Stimulated activated CD8-positive, alpha-beta memory T cell treated with anti-CD3 and anti-CD28 coated beads, Interleukin-12 subunit alpha, Interleukin-12 subunit beta, amount 100 ng/mL, for 24 hours (primary cell): ENCODE results near the gene DTX3L.

Experiments used
- DNase-seq: peaks from one replicate; pipeline ENCODE4 v3.0.0-alpha.2; 2020; ENCODE audit errors: extremely low read depth

The DTX3L gene

DNA sequence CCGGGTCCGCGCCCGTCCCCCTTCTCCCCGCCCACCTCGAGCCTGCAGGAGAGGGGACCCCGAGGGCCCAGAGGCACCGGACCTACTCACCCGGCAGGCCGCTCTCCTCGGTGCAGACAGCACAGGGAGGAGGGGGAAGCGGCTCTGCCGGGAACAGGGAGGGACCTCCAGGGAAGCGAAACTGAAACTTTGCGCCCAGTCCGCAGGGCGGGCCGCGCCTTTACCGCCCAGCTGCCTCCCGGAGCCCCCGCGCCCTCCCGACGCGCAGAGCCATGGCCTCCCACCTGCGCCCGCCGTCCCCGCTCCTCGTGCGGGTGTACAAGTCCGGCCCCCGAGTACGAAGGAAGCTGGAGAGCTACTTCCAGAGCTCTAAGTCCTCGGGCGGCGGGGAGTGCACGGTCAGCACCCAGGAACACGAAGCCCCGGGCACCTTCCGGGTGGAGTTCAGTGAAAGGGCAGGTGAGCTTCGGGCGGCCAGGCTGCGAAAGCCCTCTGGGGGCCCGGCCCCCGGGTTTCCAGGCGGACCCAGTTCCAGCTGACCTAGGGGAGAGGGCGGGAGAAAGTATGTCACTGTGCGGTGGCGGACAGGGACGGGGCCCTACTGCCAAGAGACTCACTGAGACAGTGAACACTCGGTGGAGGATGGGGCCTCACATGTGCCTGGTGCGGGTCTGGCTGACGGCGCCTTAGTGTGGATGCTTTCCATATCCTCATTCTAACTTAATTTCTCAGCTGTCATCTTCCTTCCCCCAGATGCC lies at the start of gene DTX3L, which contains the start of gene PARP9:
DTX3L (plus strand) TSS at position 184 of the 758 bp plus-strand sequence; CDS start at position 273, 89 bp downstream.
PARP9 (minus strand) TSS at position 146 of the 758 bp plus-strand sequence. CDS start 4,680 bp downstream, outside the sequence.
- no peak for DNase-seq

DNA sequence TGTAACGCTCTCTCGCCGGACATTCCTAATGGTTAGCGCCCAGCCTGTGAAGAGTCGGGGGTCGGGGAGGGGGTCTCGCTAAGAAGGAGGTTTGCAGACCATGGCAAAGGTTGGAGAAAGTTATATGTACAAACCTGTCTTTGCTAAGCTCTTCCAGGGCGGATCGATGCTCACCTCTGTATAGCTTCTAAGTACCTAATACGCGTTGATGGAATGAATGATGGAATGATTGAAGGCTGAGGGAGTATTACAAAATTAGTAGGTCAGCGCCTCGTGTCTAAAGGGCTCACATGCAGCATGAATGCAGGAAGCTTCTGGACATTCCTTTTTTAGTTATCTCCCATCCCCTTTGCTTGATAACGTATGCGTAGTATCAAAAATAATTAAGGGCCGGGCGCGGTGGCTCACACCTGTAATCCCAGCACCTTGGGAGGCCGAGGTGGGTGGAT lies 49.1 kb upstream of the DTX3L start:
- no peak for DNase-seq

DNA sequence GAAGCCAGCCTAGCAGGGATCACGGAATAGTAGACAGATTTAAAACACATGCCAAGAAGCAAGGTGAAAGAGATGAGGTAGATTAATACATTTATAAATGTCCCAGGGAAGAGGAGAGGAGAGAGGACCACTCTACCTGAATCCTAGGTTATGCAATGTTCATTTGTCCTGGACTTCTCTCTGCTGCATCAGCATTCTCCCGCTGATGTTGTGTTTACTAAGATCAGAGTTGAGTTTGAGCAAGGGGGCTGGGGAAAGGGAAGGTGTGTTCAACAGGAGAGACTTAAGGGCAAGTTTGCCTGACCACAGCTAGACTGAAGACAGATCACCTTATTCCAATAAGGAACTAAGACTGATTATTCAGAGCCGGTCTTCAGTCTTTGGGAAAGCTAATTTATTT lies 48.3 kb upstream of the DTX3L start:
- DNase-seq, result no peak

DNA sequence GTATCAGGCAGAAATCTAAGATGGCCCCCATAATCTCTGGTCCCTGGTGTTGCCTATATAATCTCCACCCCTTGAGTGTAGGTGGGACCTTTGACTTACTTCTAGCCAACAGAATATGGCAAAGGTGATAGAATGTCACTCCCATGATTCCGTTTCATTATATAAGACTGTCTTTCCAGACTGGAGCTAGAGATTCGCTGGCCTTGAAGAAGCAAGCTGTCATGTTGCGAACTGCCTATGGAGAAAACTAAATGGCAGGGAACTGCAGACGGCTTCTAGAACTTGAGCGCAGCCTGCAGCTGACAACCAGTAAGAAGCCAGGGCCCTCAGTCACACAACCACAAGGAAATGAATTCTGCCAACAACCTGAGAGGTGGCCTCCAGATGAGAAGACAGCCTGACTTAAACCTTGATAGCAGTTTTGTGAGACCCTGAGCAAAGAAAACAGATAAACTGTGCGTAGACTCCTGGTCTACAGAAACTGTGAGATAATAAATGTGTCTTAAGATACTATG lies 47.2 kb upstream of the DTX3L start:
- no peak for DNase-seq

DNA sequence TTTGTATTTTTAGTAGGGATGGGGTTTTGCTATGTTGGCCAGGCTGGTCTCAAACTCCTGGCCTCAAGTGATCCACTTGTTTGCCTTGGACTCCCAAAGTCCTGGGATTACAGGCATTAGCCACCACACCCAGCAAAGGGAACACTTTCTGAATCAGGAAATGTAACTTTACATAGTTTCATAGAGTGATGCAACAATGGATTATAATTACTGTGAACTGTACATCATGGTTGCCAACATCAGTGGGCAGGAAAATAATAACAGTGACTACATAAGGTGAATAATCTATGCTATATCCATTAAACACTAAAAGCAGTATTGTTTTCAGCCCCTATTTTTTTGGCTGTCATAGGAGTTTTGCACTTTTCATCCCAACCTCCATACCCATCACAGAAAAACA lies 44.4 kb upstream of the DTX3L start:
- DNase-seq, result no peak

GRCh38 chr3:122520861-122521260 lies 43.3 kb upstream of the DTX3L start:
- no peak for DNase-seq

DNA sequence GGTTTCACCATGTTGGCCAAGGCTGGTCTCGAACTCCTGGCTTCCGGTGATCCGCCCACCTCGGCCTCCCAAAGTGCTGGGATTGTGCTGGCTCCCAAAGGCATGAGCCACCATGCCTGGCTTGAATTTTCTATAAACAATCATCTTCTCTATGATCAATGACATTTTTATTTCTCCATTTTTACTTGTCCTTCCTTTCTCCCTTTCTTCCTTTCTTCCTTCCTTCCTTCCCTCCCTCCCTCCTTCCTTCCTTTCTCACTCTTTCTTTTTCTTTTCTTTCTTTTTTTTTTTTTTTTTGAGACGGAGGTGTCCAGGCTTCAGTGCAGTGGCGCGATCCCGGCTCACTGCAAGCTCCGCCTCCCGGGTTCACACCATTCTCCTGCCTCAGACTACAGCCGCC lies 40.8 kb upstream of the DTX3L start:
- no peak for DNase-seq

DNA sequence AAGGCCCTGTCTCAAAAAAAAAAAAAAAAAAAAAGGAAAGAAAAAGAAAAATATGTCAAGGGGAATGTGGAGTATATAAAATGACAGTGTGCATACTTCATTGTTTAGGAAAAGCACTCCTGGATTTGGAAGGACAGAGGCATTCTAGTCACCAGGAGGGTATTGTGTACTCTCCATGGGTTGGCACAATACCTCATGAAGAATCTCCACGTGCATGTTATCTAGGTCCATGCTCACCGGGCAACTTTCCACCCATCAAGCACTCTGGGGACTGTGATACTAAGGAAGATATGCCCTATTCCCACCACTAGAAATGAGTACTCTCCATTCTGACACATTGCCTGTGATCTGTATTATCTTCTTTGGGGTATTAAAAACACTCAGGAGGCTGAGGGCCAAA lies 34.0 kb upstream of the DTX3L start:
- no peak for DNase-seq

- DNase-seq, result no peak
These were observed 30.7 kb upstream of the DTX3L start for GRCh38 chr3:122533480-122533879.

DNA sequence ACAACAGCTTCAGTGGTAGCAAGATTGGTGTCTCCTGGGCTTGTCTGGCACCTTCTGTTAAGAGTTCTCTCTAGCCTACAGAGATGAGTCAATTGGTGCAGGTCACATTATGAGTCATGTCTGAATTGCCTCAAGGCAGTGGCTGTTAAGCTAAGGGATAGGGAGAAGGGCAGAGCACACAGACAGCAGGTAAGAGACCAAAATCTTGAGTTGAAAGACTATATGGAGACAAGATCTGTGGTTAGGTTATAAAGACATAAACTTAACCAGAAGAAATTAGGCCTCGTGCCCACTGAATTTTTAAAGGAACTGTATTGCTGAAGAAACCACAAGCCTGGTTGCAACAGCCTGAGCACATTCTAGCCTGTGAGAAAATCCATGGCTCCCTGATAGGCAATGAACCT lies 30.2 kb upstream of the DTX3L start:
- DNase-seq, result no peak

GRCh38 chr3:122535964-122536631 lies 28.0 kb upstream of the DTX3L start:
- no peak for DNase-seq

- no peak for DNase-seq
These were observed 27.5 kb upstream of the DTX3L start for GRCh38 chr3:122536632-122537001.

GRCh38 chr3:122538956-122539490 lies 25.1 kb upstream of the DTX3L start:
- no peak for DNase-seq

GRCh38 chr3:122546151-122546550 lies 18.0 kb upstream of the DTX3L start:
- DNase-seq, result no peak

DNA sequence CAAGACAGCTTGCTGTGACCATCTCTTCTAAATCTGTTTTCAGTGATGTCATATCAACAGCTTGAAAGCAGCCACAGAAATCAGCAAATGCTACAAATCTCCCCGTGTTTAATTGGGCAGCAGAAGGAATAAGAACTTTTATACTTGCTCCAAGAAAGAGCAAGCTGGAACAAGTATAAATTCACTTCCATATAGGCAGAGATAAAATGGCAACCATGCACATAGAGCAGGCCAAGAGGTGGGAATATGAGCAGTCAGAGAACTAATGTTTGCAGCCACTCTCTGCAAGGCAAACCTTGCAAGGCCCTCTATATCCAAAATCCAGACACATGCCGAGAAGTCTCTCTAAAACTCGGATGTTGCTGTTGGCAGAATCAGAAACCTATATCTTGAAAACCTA lies 16.1 kb upstream of the DTX3L start:
- DNase-seq, result no peak

GRCh38 chr3:122548619-122549018 lies 15.5 kb upstream of the DTX3L start:
- DNase-seq, result no peak

- no peak for DNase-seq
These were observed 11.0 kb upstream of the DTX3L start for GRCh38 chr3:122553171-122553570.

DNA sequence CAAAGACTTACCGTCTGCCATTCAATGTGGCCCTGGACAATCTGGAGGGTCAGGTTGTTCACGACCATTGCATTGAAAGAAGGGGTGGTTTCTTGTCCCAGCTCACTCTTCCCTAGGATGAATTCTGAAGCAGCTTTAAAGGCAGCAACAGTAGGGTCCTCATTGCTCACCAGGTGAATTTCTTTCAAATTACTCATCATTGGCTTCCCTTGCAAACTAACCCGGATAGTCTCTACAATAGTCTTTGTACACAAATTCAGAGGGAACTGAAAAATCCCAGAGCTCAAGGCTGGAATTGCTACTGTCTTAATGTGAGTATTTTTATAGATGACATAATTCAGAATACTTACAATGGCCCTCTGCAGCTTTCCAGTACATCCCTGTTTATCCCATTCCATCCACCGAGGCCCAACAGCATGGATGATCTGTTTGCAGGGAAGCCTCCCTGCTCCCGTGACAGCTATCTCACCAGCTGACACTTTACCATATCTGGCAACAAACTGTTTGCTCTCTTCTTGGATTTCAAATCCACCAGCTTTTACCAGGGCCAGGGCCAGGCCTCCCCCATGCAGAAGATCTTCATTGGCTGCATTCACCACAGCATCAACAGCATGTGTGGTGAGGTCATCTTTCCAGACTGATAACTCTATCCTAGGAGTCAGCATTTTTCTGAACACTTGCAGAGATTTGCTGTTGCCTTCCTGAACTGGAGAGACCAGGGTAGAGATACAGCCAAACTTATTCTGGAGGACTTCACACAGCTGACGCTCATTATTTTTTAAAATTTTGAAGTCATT lies 8.7 kb upstream of the DTX3L start:
- no peak for DNase-seq

DNA sequence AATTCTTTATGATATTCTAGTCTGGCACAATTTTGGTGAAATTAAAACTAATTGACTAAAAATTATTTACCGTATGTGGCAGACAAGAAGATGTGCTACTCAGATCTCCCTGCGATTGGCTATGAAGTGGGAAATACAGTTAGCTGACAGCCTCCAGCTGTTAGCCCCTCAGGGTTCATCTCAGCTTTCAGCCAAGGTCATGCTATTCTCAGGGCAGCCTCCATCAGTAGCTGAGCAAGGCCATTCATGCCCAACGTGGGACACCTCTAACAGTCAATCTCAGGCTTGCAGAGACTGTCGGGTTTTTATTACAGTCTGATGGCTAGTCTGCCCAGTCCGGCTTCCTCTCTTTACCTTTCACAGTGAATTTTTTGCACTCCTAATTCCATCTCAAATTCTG lies 6.8 kb upstream of the DTX3L start:
- no peak for DNase-seq

DNA sequence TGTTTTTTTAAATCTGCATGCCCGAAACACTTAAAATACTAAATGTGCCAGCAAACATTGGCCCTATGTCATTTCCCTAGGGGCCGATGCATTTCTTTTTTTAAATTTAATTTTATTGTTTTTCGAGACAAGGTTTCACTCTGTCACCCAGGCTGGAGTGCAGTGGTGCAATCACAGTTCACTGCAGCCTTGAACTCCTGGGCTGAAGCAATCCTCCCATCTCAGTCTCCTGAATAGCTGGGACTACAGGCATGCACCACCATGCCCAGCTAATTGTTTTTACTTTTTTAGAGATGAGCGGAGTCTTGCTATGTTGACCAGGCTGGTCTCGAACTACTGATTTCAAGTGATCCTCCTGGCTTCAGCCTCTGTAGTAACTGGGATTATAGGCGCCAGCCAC lies 5.5 kb upstream of the DTX3L start:
- no peak for DNase-seq

- no peak for DNase-seq
These were observed 4.2 kb upstream of the DTX3L start for GRCh38 chr3:122559906-122560305.

DNA sequence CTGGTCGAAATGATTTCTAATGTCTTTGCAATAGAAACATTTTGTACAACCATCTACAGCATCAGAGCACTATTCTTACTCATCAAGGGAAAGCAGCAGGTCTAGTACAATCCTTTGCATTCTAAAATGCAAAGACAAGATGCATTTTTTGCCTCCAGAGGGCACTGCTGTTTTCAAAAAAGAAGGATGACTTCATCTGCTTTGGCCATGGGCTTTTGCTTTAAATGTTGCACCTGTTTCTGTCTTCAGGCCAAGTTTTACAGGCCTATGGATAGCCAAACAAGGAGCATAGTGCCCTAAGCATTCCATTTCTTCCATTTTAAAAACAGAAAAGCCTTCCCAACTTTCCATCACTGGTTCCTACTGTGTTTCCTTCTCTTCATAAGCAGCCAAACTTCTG lies 3.5 kb upstream of the DTX3L start:
- no peak for DNase-seq
